Chondrocyte (in vitro differentiated cells): ENCODE data around the gene LINC00305. TPM values are rescaled to one million over a fixed set of nuclear protein-coding genes. Genes with fewer than 3 reads are reported as not detected.

Experiments
- DNase-seq: peaks from one replicate; pipeline ENCODE4 v3.0.0; 2021; ENCODE audit warnings: mixed read lengths, low spot score
- H3K27ac Mint-ChIP-seq: one replicate; pipeline ENCODE4 v1.8.0; 2021; ENCODE audit warnings: mild to moderate bottlenecking, moderate library complexity, mixed read lengths; ENCODE audit not compliant: unreplicated experiment
- H3K27me3 Mint-ChIP-seq: 2 replicates; pipeline ENCODE4 v1.8.0; 2021; ENCODE audit warnings: low read depth, mixed read lengths
- H3K36me3 Mint-ChIP-seq: 2 replicates; pipeline ENCODE4 v1.8.0; 2021; ENCODE audit warnings: low read depth, mixed read lengths
- H3K4me1 Mint-ChIP-seq: 2 replicates; pipeline ENCODE4 v1.8.0; 2021; ENCODE audit warnings: low read depth, mild to moderate bottlenecking, mixed read lengths
- H3K4me3 Mint-ChIP-seq: one replicate; pipeline ENCODE4 v1.8.0; 2021; ENCODE audit warnings: mild to moderate bottlenecking, moderate library complexity, mixed read lengths; ENCODE audit not compliant: unreplicated experiment
- H3K9me3 Mint-ChIP-seq: 2 replicates; pipeline ENCODE4 v1.8.0; 2021; ENCODE audit warnings: low read depth, mixed read lengths
- CTCF ChIP-seq: fragments of 200-600 bp; sonication (generic); IDR thresholded peaks from 2 replicates; pipeline ENCODE4 v1.5.0; 2021; ENCODE audit warnings: antibody characterized with exemption, mild to moderate bottlenecking, moderate library complexity
- total RNA-seq: library from RNA; stranded (reverse); gene quantifications from 3 replicates; pipeline ENCODE4 v1.2.1, GENCODE V29; 2021

Gene LINC00305
- total RNA-seq, 1 donor from 2014 or later, result not detected

DNA sequence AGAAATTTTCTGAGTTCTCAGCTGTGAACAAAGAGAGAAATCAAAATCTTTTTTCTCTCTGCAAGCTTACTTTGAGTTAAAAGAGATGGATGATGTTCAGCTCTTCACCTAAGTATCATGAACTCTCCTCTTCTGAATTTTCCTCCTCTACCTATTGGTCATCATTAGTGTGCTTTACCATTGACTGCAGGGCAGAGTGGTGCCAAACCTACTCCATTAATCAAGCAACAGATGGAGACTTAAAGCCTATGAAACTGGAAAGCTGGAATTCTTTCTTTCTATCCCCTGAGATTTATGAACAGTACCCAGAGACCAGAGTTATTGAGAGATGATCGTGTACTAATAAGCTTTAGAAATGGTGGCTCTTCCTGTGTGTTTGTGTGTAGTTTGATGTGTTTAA is 31.3 kb upstream of the LINC00305 start:
- TF ChIP-seq CTCF, result no peak
- Mint-ChIP-seq H3K9me3 (no peaks in the 10 kb centered on the region), H3K27ac (no peak overlapping the region), H3K36me3 (no peaks in the 10 kb centered on the region), H3K27me3 (peaks cover 15% of the 10 kb centered on the region), H3K4me3 (no peak overlapping the region), H3K4me1 (no peaks in the 10 kb centered on the region)
- DNase-seq, result no peak

DNA sequence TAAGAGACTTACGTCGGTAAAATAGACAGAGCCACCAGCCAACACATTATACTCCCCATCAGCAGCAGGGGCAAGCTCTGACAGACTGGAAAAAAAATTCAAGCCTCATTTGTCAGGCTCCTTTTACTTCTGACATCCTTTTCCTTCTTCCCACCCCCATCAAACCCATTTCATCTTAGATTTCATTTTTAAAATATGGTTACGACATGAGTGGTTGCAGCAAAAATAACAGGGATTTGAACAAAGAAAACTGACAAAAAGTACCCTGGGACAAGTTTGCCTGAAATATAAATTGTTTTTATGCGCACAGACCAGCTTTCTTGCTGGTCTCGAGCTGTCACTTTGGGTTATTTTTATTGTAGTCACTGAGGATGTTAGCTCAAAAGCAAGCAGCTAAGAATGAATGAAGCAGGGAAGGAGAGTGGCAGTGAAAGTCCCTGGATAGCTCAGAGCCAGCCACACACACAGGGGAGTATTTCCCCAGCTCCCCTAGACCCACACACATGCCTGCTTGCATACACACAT is 30.7 kb upstream of the LINC00305 start:
- H3K4me1 Mint-ChIP-seq, result no peaks in the 10 kb centered on the region
- peaks cover 15% of the 10 kb centered on the region for H3K27me3 Mint-ChIP-seq
- DNase-seq, result no peak
- no peak overlapping the region for H3K27ac Mint-ChIP-seq
- no peaks in the 10 kb centered on the region for H3K9me3 Mint-ChIP-seq
- TF ChIP-seq CTCF, result no peak
- H3K4me3 Mint-ChIP-seq, result no peak overlapping the region
- H3K36me3 Mint-ChIP-seq, result no peaks in the 10 kb centered on the region

DNA sequence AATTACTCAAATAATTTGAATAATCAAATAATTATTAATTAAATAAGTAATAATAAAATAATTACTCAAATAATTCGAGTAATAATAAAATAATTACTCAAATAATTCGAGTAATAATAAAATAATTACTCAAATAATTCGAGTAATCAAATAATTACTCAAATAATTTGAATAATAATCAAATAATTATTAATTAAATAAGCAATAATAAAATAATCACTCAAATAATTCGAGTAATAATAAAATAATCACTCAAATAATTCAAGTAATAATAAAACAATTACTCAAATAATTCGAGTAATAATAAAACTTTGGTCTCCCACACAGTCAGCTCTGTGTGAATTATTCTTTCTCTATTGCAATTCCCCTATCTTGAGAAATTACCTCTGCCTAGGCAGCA is 30.0 kb upstream of the LINC00305 start:
- no peak for TF ChIP-seq CTCF
- no peaks in the 10 kb centered on the region for H3K4me1 Mint-ChIP-seq
- no peak overlapping the region for H3K27ac Mint-ChIP-seq
- no peak overlapping the region for H3K4me3 Mint-ChIP-seq
- no peaks in the 10 kb centered on the region for H3K9me3 Mint-ChIP-seq
- DNase-seq, result no peak
- no peaks in the 10 kb centered on the region for H3K36me3 Mint-ChIP-seq
- peaks cover 13% of the 10 kb centered on the region for H3K27me3 Mint-ChIP-seq

GRCh38 chr18:64175432-64175831 is 26.5 kb upstream of the LINC00305 start:
- DNase-seq, result no peak
- no peaks in the 10 kb centered on the region for H3K4me1 Mint-ChIP-seq

DNA sequence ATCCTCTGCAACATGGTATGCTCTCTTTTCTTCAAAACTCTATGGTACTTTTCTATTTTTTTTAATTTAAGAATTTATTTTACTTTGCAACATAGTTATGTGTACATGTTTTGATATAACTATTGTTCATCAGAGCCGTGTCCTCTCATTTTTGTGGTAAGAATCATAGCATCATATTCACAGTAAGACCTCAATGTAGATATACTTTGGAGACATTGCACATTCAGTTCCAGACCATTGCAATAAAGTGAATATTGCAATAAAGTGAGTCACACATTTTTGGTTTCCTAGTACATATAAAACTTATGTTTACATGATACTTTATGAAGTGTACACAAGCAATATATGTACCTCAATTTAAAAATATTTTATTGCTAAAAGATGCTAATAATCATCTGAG is 22.7 kb upstream of the LINC00305 start:
- H3K27me3 Mint-ChIP-seq, result no peaks in the 10 kb centered on the region
- no peaks in the 10 kb centered on the region for H3K36me3 Mint-ChIP-seq
- no peak overlapping the region for H3K27ac Mint-ChIP-seq
- no peak for TF ChIP-seq CTCF
- peaks cover 5% of the 10 kb centered on the region for H3K9me3 Mint-ChIP-seq
- no peak for DNase-seq
- H3K4me1 Mint-ChIP-seq, result no peaks in the 10 kb centered on the region
- no peak overlapping the region for H3K4me3 Mint-ChIP-seq

More at GRCh38 chr18:64175432-64175831, 26.5 kb upstream of the LINC00305 start:
- TF ChIP-seq CTCF, result no peak
- H3K27me3 Mint-ChIP-seq, result peaks cover 2% of the 10 kb centered on the region
- peaks cover 5% of the 10 kb centered on the region for H3K9me3 Mint-ChIP-seq
- no peaks in the 10 kb centered on the region for H3K36me3 Mint-ChIP-seq
- no peak overlapping the region for H3K27ac Mint-ChIP-seq
- H3K4me3 Mint-ChIP-seq, result no peak overlapping the region
